HG02970 (cell line): ENCODE measurements around the gene NT5C2.

Experiments
- ATAC-seq: cut with Tn5 transposase; IDR thresholded peaks from one replicate; pipeline ENCODE4 v1.9.1; 2021; ENCODE audit warnings: mild to moderate bottlenecking, moderate library complexity, moderate number of reproducible peaks; ENCODE audit not compliant: unreplicated experiment, low FRiP score

NT5C2 gene

DNA sequence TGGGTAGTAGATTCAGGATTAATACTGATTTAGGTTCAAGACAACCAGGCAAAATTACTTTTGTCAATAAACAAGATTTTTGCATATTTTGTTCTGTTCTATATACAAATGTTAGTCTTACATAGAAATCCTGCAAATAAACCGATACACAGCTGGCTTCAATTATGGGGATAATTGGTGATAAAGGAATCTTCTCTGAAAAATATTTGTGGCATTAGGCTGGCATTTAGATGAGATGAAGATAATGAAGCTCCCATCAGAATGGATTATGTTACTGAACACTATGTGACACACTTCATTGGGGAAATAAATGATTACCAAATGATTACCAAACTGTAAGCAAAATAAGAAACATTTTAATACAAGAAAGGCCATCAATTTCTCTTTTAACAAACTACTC, 65.8 kb downstream of the NT5C2 start:
- no peak for ATAC-seq

DNA sequence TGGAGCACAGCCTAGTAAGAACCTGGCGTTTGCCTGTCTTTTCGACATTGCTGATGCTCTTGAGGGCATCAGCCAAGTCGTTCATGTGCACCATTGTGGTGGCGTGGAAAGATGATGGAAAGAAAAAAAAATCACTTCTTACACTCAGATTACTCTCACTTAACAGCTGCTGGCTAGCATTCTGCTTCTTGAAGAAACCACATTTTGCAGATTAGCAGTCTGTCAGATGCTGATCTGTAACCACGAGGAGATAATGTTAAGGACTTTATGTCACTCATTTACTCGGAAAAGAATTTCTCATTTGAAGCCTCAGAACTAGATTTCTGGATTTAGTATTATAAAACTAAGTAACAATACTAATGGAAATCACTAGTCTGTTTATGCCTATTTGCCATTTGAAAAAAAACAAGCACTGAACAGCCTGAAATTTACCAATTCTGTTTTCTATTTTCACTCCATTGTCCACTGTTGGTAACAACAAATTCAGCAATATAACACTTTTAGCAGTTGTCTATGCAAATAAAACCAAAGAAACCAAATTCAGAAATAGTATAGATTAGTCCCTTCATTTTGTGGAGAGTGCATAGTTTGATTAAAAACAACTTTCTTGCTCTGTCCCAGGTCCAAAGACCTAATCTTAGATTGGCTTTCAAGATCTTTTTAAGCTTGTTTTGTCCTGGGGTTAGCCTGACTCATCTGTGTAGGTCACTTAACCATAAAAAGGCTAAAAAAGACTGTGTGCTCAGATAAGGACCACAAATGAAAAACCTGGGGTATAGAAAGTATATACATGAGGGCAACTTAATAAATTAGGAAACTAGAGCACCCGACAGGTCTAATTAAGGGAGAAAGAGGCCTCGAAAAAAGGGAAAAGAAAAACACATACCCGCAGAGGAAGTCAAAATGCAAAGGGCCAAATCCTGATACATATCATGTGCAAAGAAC, 67.5 kb downstream of the NT5C2 start:
- no peak for ATAC-seq

DNA sequence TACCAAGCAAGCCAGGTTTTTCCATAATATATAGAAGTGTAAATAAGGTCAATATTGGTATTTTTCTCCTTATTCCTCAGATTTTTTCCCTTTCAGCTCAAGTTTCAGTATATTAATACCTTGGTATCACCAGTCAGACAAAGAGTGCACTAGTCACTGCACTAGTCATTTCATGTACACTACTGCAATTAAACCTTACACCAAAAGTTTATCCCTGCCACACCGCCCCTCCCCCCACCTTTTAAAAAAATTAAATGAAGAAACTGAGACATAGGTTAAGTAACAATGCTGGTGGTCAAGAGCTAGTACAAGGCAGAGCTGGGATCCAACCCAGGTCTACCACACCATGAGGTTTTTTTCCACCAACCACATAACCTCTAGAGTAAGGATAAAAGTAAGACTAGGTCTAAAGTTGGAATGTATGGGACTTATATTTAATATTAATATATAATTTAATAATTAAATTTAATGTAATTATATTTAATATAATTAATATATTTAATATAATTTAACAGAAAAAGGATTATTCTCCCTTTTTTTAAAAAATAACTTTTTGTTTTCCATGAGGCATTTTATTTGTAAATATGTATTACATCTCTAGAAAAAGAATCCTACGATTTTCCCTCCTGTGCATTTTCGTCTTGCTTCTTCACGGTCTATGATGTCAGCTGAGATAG, 68.5 kb downstream of the NT5C2 start:
- no peak for ATAC-seq

DNA sequence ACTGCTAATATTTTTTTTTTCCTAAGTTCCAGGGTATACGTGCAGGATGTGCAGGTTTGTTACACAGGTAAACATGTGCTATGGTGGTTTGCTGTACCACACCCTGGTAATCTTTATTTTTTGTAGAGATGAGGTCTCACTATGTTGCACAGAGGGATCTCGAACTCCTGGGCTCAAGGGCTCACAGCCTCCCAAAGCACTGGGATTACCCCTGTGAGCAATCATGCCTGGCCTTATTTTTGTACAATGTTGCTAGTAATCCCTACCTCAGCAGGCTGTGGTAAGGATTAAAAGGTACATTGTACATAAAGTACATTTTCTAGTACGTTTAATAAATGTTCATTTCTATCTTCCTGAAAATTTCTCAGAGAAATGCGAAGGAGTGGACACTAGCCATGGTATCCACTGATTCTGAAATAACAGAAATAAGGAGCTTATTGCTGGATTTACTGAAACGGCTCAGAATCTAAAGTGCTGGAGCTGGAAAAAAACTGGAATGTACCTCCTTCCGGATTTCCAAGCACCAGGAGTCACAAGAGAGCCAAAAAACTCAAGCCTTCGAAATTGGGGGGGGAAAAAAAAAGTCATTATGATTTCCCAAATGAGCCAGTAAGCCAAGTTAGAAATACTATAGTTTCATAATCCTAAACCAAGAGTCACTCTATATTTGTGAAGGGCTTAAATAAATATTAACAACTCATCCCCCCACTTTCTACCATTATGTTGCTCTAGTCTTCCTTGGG, 69.6 kb downstream of the NT5C2 start:
- no peak for ATAC-seq

DNA sequence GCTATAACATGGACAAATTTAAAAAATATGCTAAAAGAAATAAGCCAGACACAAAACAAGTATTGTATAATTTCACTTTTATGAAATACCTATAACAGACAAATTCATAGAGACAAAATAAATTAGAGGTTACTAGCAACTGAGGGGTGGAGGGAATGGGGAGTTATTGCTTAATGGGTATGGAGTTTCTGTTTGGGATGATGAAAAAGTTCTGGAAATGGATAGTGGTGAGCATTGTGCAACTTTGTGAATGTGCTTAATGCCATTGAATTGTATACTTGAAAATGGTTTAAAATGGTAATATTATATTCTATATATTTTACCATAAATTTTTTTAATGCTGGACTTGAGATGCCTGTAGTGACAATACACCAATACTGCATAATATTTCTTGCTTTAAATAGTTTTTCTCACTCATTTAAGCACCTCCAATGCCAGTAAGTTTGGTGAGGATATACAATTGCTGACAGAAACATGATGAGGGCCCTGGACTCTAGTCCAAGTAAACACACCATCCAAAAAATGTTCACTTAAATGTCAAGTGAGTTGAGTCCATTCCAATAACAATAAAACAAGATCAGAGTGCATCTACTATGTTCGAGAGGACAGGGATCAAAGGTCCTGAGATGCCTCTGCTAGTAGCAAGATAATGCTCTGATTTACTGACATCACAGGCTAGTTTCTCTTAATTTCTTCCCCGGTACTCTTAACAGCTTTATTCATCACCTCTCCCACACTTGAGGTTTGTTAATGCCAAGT, 71.9 kb downstream of the NT5C2 start:
- ATAC-seq = no peak

DNA sequence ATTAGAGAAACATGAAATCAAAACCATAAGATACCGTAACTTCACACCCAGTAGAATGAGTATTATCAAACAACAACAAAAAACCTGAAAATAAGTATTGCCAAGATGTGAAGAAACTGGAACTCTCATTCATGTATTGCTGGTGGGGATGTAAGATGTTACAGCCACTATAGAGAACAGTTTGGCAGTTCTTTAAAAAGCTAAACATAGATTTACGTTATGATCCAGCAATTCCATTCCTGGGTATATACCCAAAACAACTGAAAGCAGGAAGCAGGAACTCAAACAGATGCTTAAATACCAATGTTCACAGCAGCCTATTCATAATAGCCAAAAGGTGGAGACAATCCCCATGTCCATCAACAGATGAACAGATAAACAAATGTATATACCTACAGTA, 72.5 kb downstream of the NT5C2 start:
- no peak for ATAC-seq

DNA sequence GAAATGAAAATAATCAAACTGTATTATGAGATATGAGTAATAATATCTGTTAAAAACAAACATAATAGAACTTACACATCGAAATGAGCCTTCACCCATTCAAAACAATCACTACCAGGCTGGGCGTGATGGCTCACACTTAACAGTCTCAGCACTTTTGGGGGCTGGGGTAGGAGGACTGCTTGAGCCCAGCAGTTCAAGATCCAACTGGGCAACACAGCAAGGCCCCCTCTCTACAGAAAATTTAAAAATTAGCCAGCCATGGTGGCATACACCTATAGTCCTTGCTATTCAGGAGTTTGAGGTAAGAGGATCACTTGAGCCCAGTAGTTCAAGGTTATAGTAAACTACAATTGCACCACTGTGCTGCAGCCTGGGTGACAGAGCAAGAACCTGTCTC, 75.8 kb downstream of the NT5C2 start:
- no peak for ATAC-seq

DNA sequence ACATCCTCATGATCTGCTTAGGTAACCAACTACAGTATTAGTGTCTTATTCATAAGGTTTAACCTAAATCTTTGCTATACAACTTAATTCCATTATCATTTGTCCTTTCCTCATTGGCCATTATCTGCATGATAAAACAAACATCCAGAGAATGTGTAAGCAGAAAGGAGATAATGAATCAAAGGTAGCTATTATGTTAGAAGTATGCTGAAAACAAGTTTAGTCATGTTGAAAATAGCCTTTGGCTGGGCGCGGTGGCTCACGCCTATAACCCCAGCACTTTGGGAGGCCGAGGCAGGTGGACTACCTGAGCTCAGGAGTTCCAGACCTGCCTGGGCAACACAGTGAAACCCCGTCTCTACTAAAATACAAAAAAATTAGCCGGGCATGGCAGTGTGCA, 78.2 kb downstream of the NT5C2 start:
- ATAC-seq = no peak

DNA sequence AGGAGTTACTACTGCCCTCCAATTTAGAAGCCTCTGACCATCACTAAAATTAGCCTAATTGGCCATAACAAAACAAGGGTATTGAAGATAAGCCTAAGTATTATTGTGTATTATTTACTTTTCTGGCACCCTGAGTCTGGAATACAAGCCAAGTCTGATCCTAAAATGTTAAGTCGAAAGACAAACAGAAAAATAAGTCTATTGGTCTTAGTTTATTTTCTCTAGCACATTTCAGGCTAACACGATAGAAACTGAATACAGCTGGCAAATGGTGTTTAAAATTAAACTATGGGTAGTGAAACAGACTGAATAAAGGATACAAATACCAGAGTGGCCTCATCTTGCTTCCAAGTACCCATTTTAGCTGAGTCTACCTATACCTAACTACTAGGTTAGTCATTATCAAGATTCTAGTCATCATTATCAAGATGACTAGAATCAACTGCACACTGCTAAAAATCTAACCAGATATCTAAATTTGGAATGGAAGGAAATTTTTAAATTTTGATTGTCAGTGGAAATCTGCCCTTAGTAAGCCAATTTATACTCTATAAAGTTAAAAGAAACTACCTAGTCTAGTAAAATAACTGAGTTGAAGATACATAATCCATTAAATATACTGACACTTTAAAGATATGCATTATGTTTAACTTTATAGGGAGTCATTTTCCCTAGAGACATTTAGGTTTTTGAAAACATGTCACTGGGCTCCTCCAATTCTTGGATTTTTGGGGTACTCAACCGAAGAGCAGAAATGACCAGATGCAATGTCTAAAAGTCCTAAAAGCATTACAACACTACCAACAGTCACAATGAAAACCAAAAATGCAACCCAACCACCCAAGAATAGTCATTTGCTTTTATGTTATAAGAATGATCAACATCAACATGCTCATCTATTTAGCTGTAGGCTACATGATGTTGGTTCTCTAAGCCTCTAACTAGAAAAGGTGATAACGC, 80.9 kb downstream of the NT5C2 start:
- peak; percentile 64 for ATAC-seq

DNA sequence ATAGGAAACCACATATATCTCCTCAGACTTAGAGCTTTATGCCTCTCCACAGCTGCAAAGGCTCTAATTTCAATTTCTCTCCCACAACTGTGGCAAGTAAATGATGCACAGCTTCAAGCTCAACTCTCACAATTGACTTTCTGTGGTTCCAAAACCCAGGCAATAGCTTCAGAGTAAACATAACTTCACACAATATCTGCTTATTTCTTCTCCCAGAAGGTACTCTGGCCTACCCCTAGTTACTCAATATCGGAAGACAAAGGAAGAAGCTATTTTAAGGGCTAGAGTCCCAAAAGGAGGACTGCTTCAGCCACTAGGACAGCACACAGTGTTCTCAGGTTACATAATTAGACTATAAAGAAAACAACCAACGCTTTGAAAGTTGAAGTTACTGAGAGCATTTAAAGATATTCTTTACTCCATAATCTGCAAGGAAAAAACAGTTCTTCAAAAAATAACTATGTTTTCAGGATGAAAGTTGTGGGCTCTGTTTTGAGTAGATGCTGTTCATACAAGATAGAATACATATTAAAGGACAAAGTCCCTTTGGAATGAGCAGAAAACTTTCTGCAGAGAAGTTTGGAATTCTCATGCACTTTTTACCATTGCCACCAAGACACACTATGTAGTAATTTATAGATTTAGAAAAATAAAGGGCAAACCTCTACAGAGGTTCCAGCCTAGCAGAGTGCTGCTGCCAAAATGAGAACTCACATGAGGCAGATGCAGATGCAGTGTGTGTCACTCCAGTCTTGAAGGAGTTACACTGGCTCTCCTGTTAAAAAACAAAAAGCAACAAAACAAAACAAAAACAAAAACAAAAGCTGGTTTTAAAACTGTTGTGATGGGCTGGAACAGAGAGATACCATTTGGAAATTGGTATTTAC, 81.8 kb downstream of the NT5C2 start:
- ATAC-seq = peak; percentile 45

DNA sequence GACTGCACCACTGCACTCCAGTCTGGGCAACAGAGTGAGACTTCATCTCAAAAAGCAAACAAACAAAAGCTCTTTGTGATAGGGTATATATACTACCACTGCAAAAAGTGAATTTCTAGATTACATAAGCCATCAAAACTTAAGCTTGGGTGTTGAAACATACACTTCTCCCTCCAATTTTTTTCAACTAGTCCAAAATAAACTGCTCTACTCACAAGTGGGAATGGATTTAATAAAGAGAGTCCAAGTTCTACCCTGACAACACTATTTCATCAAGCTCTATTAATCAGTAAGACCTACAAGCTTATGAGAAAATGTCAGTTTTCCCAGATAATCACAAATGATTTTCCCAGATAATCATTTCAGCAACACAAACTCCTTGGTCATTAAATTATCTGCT, 82.7 kb downstream of the NT5C2 start:
- ATAC-seq = no peak

DNA sequence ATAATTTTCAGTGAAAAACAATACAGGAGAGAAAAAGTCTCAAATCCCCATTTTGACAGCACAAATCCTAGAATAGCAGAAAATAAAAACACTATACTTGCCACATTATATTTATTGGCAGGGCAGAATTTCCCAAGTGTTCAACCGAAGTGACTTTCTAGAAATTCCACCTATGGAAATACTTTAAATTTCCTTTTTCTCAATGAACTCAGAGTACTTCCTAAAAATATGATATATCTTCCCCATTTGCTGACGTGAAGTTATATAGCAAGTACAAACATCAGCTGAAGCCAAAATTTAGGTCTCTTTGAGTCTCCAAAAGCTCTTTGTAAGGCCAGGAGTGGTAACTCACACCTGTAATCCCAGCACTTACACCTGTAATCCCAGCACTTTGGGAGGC, 83.3 kb downstream of the NT5C2 start:
- ATAC-seq = no peak

DNA sequence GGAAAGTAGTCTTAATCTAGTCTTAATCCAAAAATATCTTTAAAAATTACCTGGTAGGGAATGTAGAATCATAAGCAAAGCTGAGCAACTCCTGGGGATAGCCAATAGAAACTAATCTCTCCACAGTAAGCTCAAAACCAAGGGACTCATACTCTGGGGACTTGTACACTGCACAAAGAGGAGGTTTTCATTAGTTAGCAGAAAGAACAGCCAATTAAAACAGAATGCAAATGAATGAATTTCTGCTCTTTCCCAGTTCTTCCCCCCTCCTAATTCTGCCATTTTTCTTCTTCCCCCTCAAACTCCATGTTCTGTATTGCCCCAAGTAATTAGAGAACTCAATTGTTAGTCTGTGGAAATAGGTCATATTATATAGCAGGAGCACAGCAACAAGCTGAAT, 86.5 kb downstream of the NT5C2 start:
- no peak for ATAC-seq

DNA sequence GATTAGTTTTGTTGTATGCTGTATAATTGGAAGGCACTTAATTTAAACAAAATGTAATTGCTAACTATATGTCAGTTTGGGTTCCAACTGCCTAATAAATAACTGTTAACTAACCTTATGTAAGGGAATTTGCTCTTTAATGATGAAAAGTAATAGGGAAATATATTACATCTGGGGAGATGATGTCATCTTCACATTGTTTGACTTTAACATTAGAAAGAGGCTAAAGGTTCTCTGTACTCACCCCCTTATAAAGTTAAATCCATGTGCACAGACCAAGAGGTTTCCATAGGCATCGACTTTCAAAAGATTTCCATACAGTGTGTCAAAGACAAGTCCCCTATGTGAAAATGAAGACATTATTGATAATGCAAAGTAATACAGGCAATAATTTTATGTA, 87.6 kb downstream of the NT5C2 start:
- no peak for ATAC-seq

DNA sequence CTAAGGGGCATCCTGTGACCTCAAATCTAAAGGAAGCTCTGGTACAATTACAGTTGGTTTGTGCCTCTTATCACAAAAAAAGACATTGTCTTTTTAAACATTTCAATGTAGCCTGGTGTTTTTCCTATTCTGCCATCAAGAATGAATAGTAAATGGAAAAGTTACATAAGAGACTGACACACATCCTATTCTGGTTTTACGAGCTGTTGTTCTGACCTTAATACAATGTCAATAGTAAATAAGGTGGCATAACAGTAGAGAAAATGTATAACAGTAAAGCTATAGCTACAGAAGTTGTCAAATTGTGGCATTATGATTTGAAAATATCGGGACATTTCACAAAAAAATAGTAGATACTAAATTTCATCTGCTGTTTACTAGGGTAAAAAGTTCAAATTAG, 88.4 kb downstream of the NT5C2 start:
- ATAC-seq = no peak

DNA sequence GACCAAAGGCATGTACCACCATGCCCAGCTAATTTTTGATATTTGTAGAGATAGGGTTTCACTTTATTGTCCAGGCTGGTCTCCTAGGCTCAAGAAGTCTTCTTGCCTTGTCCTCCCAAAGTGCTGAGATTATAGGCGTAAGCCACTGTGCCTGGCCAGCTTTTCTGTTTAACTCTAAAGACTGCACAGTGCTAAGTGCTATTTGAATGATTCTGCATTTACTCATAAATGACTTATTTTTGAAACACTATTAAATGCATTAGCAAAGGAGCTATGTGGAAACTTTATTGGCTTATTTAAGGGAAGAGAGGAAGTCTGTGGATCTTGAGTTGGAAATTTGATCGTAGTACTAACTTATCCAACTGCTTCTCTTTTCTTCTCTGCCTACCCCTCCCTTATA, 89.1 kb downstream of the NT5C2 start:
- no peak for ATAC-seq

DNA sequence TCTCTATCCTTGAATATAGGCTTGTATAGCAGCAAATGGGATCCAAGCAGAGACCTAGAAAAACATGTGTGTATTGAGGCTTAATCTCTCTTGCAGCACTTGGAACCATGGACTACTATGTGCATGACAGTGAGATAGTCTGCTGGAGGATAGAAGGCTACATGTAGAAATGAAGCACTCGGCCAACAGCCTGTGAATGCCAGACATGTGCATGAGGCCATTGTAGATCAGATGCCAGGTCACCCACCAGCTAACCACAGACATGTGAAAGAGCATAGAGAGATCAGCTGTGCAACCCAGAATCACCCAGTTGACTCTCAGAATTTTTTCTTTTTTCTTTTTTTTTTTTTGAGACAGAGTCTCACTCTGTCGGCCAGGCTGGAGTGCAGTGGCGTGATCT, 90.9 kb downstream of the NT5C2 start:
- no peak for ATAC-seq

DNA sequence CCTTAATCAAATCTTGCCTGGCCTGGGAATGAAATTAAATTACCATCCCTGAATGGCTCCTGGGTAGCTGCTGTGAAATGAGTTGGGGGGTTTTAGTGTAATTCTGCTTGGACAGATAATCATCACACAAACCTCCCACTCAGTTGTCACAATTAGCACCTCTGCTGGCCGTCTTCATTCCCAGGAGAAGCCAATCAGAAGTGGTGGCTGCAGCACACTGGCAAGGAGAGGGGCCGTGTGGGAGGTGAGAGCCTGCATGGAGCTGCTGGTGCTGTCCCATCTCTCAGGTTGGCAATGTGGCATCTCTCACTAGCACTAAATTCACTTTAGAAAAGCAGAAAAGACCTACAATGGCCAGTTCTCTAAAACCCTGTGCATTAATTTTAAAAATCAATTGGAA, 92.5 kb downstream of the NT5C2 start:
- no peak for ATAC-seq
